Bronchial epithelial cell (primary cell): ENCODE measurements around the gene PARL. TPM values are rescaled to one million over a fixed set of nuclear protein-coding genes. Genes with fewer than 3 reads are reported as not detected.

Experiments
- DNase-seq: peaks from one replicate; pipeline ENCODE4 v3.0.0-alpha.2; 2010; ENCODE audit warnings: low read depth
- FAIRE-seq: peaks from 2 replicates; lab custom pipeline; 2011; peaks lifted over from hg19 to GRCh38; lab: Jason Lieb, UNC
- H3K27me3 ChIP-seq: 2 replicates; pipeline ENCODE4 v1.5.1; 2011; ENCODE audit warnings: low read length; ENCODE audit not compliant: control insufficient read depth, insufficient read depth
- H3K36me3 ChIP-seq: 2 replicates; pipeline ENCODE4 v1.5.1; 2011; ENCODE audit warnings: low read length; ENCODE audit not compliant: control insufficient read depth, insufficient read depth
- H3K4me3 ChIP-seq: 2 replicates; pipeline ENCODE4 v1.5.1; 2011; ENCODE audit warnings: mild to moderate bottlenecking, low read depth, low read length, control low read depth
- total RNA-seq: library from RNA; depleted of rRNA; stranded (reverse); fragments of >200 nt; gene quantifications from 2 replicates; pipeline ENCODE4 v1.2.1, GENCODE V29; 2014
- TF ChIP-seq, protein P1 (sequence below): IDR thresholded peaks from 2 replicates; pipeline ENCODE4 v1.5.1; 2011; ENCODE audit warnings: mild to moderate bottlenecking, moderate library complexity, low read length, control low read depth, inconsistent platforms; ENCODE audit not compliant: insufficient read depth, severe bottlenecking

Gene PARL
- total RNA-seq, 1 donor from 2014 or later, result 75.6 TPM

DNA sequence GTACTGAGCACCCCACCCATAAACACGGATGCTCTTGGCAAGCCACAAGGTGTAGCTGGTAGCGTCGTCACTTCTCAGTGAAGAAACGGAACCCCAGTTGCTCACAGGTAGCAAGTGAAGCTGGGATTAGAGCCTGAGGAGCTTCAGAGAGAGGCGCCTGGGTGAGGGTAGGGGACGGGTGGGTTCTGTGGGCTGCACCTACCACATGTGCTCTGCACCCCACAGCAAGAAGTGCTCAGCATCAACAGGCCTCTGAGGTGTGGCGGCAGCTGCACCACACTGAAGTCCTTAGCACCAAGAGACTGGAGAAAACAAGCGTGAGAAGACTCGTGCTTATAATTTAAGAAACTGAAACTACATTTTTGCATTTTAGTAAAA lies 69.1 kb downstream of the PARL start:
- TF ChIP-seq, protein P1, sequence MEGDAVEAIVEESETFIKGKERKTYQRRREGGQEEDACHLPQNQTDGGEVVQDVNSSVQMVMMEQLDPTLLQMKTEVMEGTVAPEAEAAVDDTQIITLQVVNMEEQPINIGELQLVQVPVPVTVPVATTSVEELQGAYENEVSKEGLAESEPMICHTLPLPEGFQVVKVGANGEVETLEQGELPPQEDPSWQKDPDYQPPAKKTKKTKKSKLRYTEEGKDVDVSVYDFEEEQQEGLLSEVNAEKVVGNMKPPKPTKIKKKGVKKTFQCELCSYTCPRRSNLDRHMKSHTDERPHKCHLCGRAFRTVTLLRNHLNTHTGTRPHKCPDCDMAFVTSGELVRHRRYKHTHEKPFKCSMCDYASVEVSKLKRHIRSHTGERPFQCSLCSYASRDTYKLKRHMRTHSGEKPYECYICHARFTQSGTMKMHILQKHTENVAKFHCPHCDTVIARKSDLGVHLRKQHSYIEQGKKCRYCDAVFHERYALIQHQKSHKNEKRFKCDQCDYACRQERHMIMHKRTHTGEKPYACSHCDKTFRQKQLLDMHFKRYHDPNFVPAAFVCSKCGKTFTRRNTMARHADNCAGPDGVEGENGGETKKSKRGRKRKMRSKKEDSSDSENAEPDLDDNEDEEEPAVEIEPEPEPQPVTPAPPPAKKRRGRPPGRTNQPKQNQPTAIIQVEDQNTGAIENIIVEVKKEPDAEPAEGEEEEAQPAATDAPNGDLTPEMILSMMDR, result no peak
- FAIRE-seq (no peak), DNase-seq (no peak)
- Histone ChIP-seq H3K36me3 (no peaks in the 10 kb centered on the region), H3K27me3 (no peaks in the 10 kb centered on the region), H3K4me3 (no peak overlapping the region)

DNA sequence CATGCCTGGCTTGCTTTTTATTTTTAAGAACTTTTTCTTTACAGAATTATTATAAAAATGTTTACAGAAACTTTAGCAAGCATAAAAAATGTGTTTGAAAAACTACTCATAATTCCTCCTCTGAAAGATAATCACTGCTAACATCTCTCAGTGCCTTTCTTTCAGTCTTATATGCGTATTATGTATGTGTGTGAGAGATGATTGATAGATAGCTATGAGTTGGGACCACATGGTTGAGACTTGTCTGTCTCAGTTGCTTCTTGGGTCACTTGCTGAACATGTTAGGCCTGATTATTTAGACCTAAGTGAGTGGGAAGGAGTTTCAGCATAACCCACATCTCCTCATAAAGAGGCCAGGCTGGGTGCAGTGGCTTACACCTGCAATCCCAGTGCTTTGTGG lies 70.4 kb downstream of the PARL start:
- Histone ChIP-seq H3K27me3 (no peaks in the 10 kb centered on the region), H3K4me3 (no peak overlapping the region), H3K36me3 (peaks cover 7% of the 10 kb centered on the region)
- DNase-seq (no peak), FAIRE-seq (no peak)
- TF ChIP-seq, protein P1, result no peak

DNA sequence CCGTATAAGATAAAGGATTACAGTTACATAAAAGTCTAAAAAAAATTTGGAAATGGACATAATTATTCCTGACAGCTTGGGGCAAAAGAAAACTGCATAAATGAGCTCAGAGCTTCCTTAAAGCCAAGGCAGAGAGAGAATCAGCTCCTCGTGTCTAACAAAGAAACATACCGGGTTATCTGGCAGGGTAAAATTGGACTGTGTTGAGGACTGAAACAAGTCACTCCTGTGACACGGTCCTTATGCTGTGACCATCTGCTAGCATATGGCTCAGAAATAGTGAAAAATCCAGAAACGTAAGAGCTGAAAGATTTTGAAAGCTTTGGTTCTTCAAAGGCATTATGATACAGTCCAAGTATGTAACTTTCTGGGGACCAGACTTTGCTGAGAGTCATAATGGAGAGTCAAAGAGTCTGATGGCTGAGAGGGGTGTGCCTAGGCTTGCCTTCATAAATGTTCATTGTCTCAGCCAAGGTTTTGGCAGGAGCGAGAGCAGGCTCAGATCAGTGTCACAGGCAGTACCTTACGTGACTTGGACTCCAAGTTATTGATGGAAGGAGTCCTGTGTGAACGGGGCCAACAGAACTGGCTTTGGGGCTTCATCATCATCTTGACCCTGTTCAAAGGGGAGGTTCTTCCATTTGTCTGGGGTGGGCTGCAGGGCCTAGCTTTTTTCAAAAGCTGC lies 71.8 kb downstream of the PARL start:
- peak; percentile 84 for DNase-seq
- Histone ChIP-seq H3K27me3 (no peaks in the 10 kb centered on the region), H3K36me3 (peaks cover 12% of the 10 kb centered on the region), H3K4me3 (no peak overlapping the region)
- peak; percentile 36 for FAIRE-seq
- TF ChIP-seq, protein P1, result no peak

DNA sequence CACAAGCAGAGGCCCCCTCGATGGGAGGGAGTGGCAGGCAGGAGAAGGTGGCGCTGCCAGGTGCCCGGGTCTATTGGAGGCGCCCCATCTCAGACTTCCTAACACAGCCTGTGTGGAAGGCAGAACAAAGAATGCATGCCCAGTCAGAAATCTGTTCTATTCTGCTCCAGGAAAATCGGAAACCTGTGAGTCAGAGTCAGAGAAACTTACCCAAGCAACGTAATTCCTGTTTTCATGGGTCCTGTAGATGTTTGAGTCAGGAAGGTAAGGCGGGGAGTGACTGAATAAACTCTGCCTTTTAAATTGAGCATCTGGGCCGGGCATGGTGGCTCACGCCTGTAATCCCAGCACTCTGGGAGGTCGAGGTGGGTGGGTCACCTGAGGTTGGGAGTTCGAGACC lies 73.0 kb downstream of the PARL start:
- peaks cover 20% of the 10 kb centered on the region for H3K36me3 ChIP-seq
- no peak overlapping the region for H3K4me3 ChIP-seq
- FAIRE-seq, result no peak
- peak; percentile 80 for DNase-seq
- H3K27me3 ChIP-seq, result no peaks in the 10 kb centered on the region
- TF ChIP-seq, protein P1, result no peak

DNA sequence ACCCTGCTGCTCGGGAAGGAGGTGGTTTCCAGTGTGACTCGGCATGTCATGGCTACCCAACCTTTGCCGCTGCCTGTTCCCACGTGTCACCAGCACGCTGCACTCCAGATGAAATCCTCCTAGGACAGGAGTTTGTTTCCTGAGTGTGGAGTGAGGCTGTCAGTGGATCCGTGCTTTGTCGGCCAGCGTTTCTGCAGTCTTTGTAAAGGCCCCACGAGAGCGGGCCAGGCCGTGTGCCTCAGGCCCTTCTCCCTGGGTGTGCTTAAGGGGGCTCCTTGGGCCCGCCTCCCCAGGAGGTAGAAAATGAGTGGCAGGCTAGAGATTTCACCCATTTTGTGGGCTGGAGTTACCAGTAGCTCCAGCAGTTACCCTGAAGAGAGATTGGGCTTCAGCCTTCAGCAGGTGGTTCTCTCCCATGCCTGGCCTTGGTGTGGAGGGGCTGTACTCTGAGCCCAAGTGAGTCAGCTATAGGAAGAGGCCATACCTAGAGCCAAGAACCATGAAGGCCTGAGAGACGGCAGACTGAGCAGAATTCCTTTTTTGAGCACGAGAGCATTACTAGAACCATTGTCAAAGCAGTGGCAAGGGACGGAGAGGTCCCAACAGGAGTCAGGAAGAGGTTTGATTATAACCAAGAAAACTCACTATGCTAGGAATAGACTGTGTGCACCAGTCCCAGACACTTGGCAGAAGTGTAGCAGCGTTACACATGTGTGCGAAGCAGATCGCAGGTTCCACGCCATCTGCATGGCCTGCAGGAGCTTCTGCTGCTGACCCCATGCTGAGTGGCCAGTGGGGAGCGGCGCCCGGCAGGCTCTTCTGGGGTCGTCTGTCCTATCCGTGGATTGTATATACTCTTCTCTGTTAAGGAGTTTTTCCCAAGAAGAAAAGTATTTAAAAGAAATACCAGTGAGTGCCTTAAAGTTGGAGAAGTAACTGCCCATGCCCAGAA lies 73.8 kb downstream of the PARL start:
- Histone ChIP-seq H3K4me3 (no peak overlapping the region), H3K27me3 (no peaks in the 10 kb centered on the region), H3K36me3 (peaks cover 20% of the 10 kb centered on the region)
- no peak for FAIRE-seq
- DNase-seq, result no peak
- TF ChIP-seq, protein P1, result no peak
